Smooth muscle cell (in vitro differentiated cells): ENCODE measurements around the gene ZNF407. TPM values are rescaled to one million over a fixed set of nuclear protein-coding genes. Genes with fewer than 3 reads are reported as not detected.

Source experiments
- DNase-seq: peaks from one replicate; lab custom pipeline; 2025; ENCODE audit not compliant: unreplicated experiment; lab: John Stamatoyannopoulos, UW
- H2AFZ ChIP-seq: fragments of 200-600 bp; sonication (generic); 2 replicates; pipeline ENCODE4 v1.6.0; 2016; ENCODE audit warnings: antibody characterized with exemption, low read depth, mild to moderate bottlenecking
- H3F3A ChIP-seq: fragments of 200-600 bp; sonication (generic); 2 replicates; pipeline ENCODE4 v1.6.0; 2017; ENCODE audit warnings: antibody characterized with exemption, low read depth
- H3K27ac ChIP-seq: fragments of 200-600 bp; sonication (generic); 2 replicates; pipeline ENCODE4 v1.5.1; 2016; ENCODE audit warnings: low read depth, mild to moderate bottlenecking
- H3K27me3 ChIP-seq: fragments of 200-600 bp; sonication (generic); 2 replicates; pipeline ENCODE4 v1.6.1; 2016; ENCODE audit warnings: low read depth, mild to moderate bottlenecking
- H3K36me3 ChIP-seq: fragments of 200-600 bp; sonication (generic); 2 replicates; pipeline ENCODE4 v1.5.1; 2016; ENCODE audit warnings: low read depth
- H3K4me1 ChIP-seq: fragments of 200-600 bp; sonication (generic); 2 replicates; pipeline ENCODE4 v1.5.1; 2016; ENCODE audit warnings: low read depth
- H3K4me2 ChIP-seq: fragments of 200-600 bp; sonication (generic); 2 replicates; pipeline ENCODE4 v1.6.0; 2016; ENCODE audit warnings: mild to moderate bottlenecking
- H3K4me3 ChIP-seq: fragments of 200-600 bp; sonication (generic); 2 replicates; pipeline ENCODE4 v1.5.1; 2016; ENCODE audit warnings: mild to moderate bottlenecking
- H3K79me2 ChIP-seq: fragments of 200-600 bp; sonication (generic); 2 replicates; pipeline ENCODE4 v1.6.0; 2016; ENCODE audit warnings: low read depth, mild to moderate bottlenecking
- H3K9ac ChIP-seq: fragments of 200-600 bp; sonication (generic); 2 replicates; pipeline ENCODE4 v1.6.0; 2016; ENCODE audit warnings: low read depth
- H3K9me3 ChIP-seq: fragments of 200-600 bp; sonication (generic); replicated peaks from 2 replicates; pipeline ENCODE4 v1.5.1; 2016; ENCODE audit warnings: low read depth
- H4K20me1 ChIP-seq: fragments of 200-600 bp; sonication (generic); 2 replicates; pipeline ENCODE4 v1.6.0; 2016; ENCODE audit warnings: low read depth
- WGBS: methylation state at CpG from one replicate; pipeline ENCODE4 v1.1.7; 2016; ENCODE audit warnings: low lambda C conversion rate; 5-methylcytosine and 5-hydroxymethylcytosine counted together
- polyA plus RNA-seq: library from polyadenylated mRNA; unstranded; fragments of >200 nt; fragmentation: Nextera tagmentation; extraction: Ambion mirVana; gene quantifications from 2 replicates; pipeline ENCODE4 v1.2.1, GENCODE V29; 2016
- total RNA-seq: library from RNA; depleted of rRNA; stranded (reverse); fragments of >200 nt; gene quantifications from 2 replicates; pipeline ENCODE4 v1.2.3, GENCODE V29; 2014
- TF ChIP-seq, protein P1 (sequence below): fragments of 200-600 bp; sonication (generic); IDR thresholded peaks from 2 replicates; pipeline ENCODE4 v1.5.1; 2017; ENCODE audit warnings: borderline replicate concordance, mild to moderate bottlenecking, antibody characterized with exemption; ENCODE audit not compliant: insufficient read depth, poor library complexity, severe bottlenecking

ZNF407 gene
- total and polyA plus RNA-seq, 2 experiments from 2014 or later, result 4.5 to 11.5 TPM

DNA sequence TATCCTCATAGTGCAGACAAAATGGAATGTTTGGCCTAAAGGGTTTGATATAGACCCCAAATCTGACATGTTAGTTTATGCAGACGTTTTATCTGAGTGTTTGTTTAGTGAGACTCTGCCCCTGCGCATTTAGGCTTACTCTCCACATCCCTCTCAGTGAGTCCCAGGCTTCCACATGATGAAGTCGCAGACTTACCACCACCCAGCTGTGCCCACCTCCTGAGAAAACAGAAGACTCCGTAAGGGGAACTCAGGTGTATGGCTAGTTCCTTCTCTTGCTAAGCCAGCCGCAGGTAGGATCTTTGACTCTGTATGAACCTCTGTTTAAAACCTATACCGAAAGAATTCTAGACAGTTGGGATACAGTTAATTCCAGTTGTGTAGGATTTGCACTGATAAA lies 338.7 kb downstream of the ZNF407 start:
- Histone ChIP-seq H3K9ac (no peak overlapping the region), H3K9me3 (no peaks in the 10 kb centered on the region), H3K27ac (no peak overlapping the region), H3K4me1 (no peaks in the 10 kb centered on the region), H3K4me3 (no peak overlapping the region), H4K20me1 (no peaks in the 10 kb centered on the region), H3F3A (no peaks in the 10 kb centered on the region), H3K79me2 (no peaks in the 10 kb centered on the region), H2AFZ (no peak overlapping the region), H3K4me2 (no peak overlapping the region), H3K27me3 (no peaks in the 10 kb centered on the region), H3K36me3 (peaks cover 4% of the 10 kb centered on the region)
- TF ChIP-seq, protein P1, sequence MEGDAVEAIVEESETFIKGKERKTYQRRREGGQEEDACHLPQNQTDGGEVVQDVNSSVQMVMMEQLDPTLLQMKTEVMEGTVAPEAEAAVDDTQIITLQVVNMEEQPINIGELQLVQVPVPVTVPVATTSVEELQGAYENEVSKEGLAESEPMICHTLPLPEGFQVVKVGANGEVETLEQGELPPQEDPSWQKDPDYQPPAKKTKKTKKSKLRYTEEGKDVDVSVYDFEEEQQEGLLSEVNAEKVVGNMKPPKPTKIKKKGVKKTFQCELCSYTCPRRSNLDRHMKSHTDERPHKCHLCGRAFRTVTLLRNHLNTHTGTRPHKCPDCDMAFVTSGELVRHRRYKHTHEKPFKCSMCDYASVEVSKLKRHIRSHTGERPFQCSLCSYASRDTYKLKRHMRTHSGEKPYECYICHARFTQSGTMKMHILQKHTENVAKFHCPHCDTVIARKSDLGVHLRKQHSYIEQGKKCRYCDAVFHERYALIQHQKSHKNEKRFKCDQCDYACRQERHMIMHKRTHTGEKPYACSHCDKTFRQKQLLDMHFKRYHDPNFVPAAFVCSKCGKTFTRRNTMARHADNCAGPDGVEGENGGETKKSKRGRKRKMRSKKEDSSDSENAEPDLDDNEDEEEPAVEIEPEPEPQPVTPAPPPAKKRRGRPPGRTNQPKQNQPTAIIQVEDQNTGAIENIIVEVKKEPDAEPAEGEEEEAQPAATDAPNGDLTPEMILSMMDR, result no peak
- WGBS, result 81% methylated on average over 6 of the region's 6 CpGs
- no peak for DNase-seq

DNA sequence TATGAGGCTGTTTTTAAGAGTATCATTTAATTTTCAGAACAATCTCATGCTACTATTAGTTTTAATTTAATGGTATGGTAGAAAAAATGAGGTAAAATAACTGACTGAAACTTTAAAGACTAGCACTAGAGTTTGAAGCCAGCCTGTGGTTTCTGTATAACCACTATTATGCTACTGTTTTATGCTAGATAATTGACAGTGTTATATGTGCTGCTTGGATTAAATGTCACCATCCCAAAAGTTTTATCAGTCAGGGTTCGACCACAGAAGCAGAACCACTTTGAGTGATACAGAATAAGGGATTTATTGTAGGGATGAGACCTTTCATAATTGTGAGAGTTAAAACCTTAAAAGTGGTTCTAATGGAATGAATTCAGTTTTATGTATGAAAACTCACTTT lies 339.6 kb downstream of the ZNF407 start:
- Histone ChIP-seq H3K36me3 (peaks cover 3% of the 10 kb centered on the region), H3K9ac (no peak overlapping the region)
- 91% methylated on average over 1 of the region's 1 CpG for WGBS

DNA sequence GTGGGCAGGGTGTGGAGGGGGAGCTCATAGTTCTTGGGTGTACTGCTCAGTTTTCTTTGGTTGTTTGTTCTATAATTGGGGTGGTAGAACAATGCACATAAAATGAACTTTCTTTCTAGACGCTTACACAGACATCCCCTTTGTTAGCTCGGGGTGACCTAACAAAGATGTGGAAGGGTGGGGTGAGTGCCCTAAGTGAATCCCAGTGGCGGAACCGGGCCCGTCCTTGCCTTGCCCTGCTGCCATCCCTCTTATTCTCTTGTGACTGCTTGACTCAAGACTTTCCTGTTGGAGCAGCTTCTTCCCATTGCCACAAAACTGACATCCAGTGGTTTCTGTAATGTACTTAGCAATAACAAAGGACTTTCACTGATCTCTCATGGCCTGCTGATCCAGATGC lies 343.2 kb downstream of the ZNF407 start:
- TF ChIP-seq, protein P1, result no peak
- Histone ChIP-seq H3K4me2 (no peak overlapping the region), H3K79me2 (no peaks in the 10 kb centered on the region), H2AFZ (no peak overlapping the region), H3K27ac (no peak overlapping the region), H3K4me1 (peaks cover 4% of the 10 kb centered on the region), H3F3A (peaks cover 5% of the 10 kb centered on the region), H3K36me3 (no peaks in the 10 kb centered on the region), H3K9ac (no peak overlapping the region), H3K9me3 (no peaks in the 10 kb centered on the region), H3K4me3 (no peak overlapping the region), H3K27me3 (no peaks in the 10 kb centered on the region), H4K20me1 (no peaks in the 10 kb centered on the region)
- DNase-seq, result no peak
- WGBS, result 91% methylated on average over 5 of the region's 5 CpGs

More for the DNA sequence above, 339.6 kb downstream of the ZNF407 start:
- Histone ChIP-seq H3K4me1 (no peaks in the 10 kb centered on the region), H3K79me2 (no peaks in the 10 kb centered on the region), H3F3A (no peaks in the 10 kb centered on the region), H3K27ac (no peak overlapping the region), H3K4me3 (no peak overlapping the region), H3K9me3 (no peaks in the 10 kb centered on the region), H4K20me1 (no peaks in the 10 kb centered on the region), H3K4me2 (no peak overlapping the region), H2AFZ (no peak overlapping the region), H3K27me3 (no peaks in the 10 kb centered on the region)
- DNase-seq, result no peak
- TF ChIP-seq, protein P1, result no peak

DNA sequence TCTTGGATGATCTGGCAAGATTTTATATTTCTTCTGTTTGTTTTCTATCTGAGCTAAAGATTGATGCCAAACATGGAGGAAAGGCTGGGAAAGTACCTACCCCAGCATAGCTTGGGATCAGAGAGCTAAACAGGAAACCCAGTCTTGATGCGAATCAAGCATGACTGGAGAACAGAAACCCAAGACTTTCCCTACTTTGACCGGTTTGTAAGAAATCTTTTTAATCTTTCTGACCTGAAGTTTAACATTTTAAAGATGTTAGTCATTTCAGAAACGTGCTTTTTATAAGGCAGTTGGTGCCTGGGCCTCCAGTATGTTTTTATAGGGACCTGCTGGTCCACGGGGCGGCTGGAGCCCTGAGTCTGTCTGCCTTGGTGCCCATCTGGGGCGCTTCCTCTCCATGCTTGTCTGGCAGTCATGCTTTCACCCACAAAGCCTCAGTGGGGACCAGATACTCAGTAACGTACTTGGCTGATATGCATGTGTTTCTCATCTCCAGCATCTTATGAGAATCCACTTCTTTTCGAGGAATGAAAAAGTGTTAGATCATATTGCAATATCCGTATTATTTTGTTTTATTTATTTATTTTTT lies 344.7 kb downstream of the ZNF407 start:
- H2AFZ ChIP-seq, result no peak overlapping the region
- no peak for DNase-seq
- H3F3A ChIP-seq, result peaks cover 5% of the 10 kb centered on the region
- no peaks in the 10 kb centered on the region for H3K36me3 ChIP-seq
- no peaks in the 10 kb centered on the region for H3K79me2 ChIP-seq
- TF ChIP-seq, protein P1, result no peak
- H3K9ac ChIP-seq, result no peak overlapping the region
- peaks cover 8% of the 10 kb centered on the region for H3K4me1 ChIP-seq
- no peak overlapping the region for H3K4me2 ChIP-seq
- H3K4me3 ChIP-seq, result no peak overlapping the region
- H4K20me1 ChIP-seq, result no peaks in the 10 kb centered on the region
- no peak overlapping the region for H3K27ac ChIP-seq
- H3K9me3 ChIP-seq, result no peaks in the 10 kb centered on the region
- WGBS, result 72% methylated on average over 9 of the region's 9 CpGs
- no peaks in the 10 kb centered on the region for H3K27me3 ChIP-seq
